ENCODE data around the gene PTPRJ. TPM values are rescaled to one million over a fixed set of nuclear protein-coding genes. Genes with fewer than 3 reads are reported as not detected.
"Not testable (repeated sequence)": the region's sequence is repeated elsewhere in the genome, so short reads cannot be mapped to it uniquely, and the experiment has no call there.

Gene PTPRJ
- total RNA-seq, 1 donor from 2014 or later: 18.6 TPM

GRCh38 chr11:47950396-47950795, 30.0 kb upstream of the PTPRJ start:
- Mint-ChIP-seq H3K9me3 (no peaks in the 10 kb centered on the region), H3K4me1 (ENCODE audit: unreplicated experiment) (peaks cover 13% of the 10 kb centered on the region), H3K27me3 (no peaks in the 10 kb centered on the region), H3K27ac (no peak overlapping the region), H3K4me3 (no peak overlapping the region), H3K36me3 (no peaks in the 10 kb centered on the region)
- DNase-seq (ENCODE audit: extremely low spot score, unreplicated experiment): no peak
- TF ChIP-seq CTCF (conservative IDR thresholded peaks at IDR 0.05): no peak

GRCh38 chr11:47951504-47951903, 28.9 kb upstream of the PTPRJ start:
- not testable (repeated sequence) for DNase-seq (ENCODE audit: extremely low spot score, unreplicated experiment); H3K9me3 Mint-ChIP-seq; H3K27ac Mint-ChIP-seq; H3K36me3 Mint-ChIP-seq; H3K4me1 Mint-ChIP-seq (ENCODE audit: unreplicated experiment); H3K27me3 Mint-ChIP-seq; H3K4me3 Mint-ChIP-seq

GRCh38 chr11:47955061-47955755, 25.2 kb upstream of the PTPRJ start:
- no peak for TF ChIP-seq CTCF (conservative IDR thresholded peaks at IDR 0.05)
- Mint-ChIP-seq H3K4me1 (ENCODE audit: unreplicated experiment) (peaks cover 5% of the 10 kb centered on the region), H3K9me3 (no peaks in the 10 kb centered on the region), H3K27ac (no peak overlapping the region), H3K27me3 (no peaks in the 10 kb centered on the region), H3K4me3 (no peak overlapping the region), H3K36me3 (no peaks in the 10 kb centered on the region)
- no peak for DNase-seq (ENCODE audit: extremely low spot score, unreplicated experiment)

- H3K27ac Mint-ChIP-seq: no peak overlapping the region
- no peak for TF ChIP-seq CTCF (conservative IDR thresholded peaks at IDR 0.05)
- no peak overlapping the region for H3K4me3 Mint-ChIP-seq
- H3K36me3 Mint-ChIP-seq: no peaks in the 10 kb centered on the region
- no peak for DNase-seq (ENCODE audit: extremely low spot score, unreplicated experiment)
- no peaks in the 10 kb centered on the region for H3K9me3 Mint-ChIP-seq
- H3K4me1 Mint-ChIP-seq (ENCODE audit: unreplicated experiment): no peaks in the 10 kb centered on the region
- no peaks in the 10 kb centered on the region for H3K27me3 Mint-ChIP-seq
Observed at GRCh38 chr11:47960015-47960414, 20.3 kb upstream of the PTPRJ start.

GRCh38 chr11:47961383-47961782, 19.0 kb upstream of the PTPRJ start:
- H3K27me3 Mint-ChIP-seq: no peaks in the 10 kb centered on the region
- H3K4me3 Mint-ChIP-seq: no peak overlapping the region
- no peaks in the 10 kb centered on the region for H3K36me3 Mint-ChIP-seq
- no peaks in the 10 kb centered on the region for H3K9me3 Mint-ChIP-seq
- H3K27ac Mint-ChIP-seq: no peak overlapping the region
- H3K4me1 Mint-ChIP-seq (ENCODE audit: unreplicated experiment): no peaks in the 10 kb centered on the region
- TF ChIP-seq CTCF (conservative IDR thresholded peaks at IDR 0.05): no peak
- no peak for DNase-seq (ENCODE audit: extremely low spot score, unreplicated experiment)

GRCh38 chr11:47964546-47964945, 15.8 kb upstream of the PTPRJ start:
- Mint-ChIP-seq H3K36me3 (no peaks in the 10 kb centered on the region), H3K4me3 (no peak overlapping the region), H3K27me3 (no peaks in the 10 kb centered on the region), H3K27ac (no peak overlapping the region), H3K9me3 (no peaks in the 10 kb centered on the region), H3K4me1 (ENCODE audit: unreplicated experiment) (no peaks in the 10 kb centered on the region)
- DNase-seq (ENCODE audit: extremely low spot score, unreplicated experiment): no peak
- TF ChIP-seq CTCF (conservative IDR thresholded peaks at IDR 0.05): no peak

Data from type B pancreatic cell (in vitro differentiated cells).